AG04449 (cell line): Measurements from ENCODE around the gene KRTAP2-4.
"Not testable (repeated sequence)": the region's sequence is repeated elsewhere in the genome, so short reads cannot be mapped to it uniquely, and the experiment has no call there.

Experiments used
- CTCF ChIA-PET: fragments of 350-600 bp; formaldehyde crosslinking; extraction: SDS; loops from one replicate; lab custom pipeline; 2021; ENCODE audit warnings: antibody characterized with exemption; lab: Yijun Ruan, JAX
- POLR2A ChIA-PET: fragments of 400-600, 350-600 bp; formaldehyde crosslinking; extraction: SDS; loops from one replicate; lab custom pipeline; 2020; ENCODE audit warnings: antibody characterized with exemption, inconsistent platforms; lab: Yijun Ruan, JAX
- DNase-seq: peaks from one replicate; pipeline ENCODE4 v3.0.0-alpha.2; 2010; ENCODE audit warnings: low read depth, low spot score
- H3K4me3 ChIP-seq: 2 replicates; pipeline ENCODE4 v1.5.1; 2011; ENCODE audit warnings: low read depth, mild to moderate bottlenecking, control low read depth, low read length
- CTCF ChIP-seq: IDR thresholded peaks from one replicate; pipeline ENCODE4 v1.5.1; 2011; ENCODE audit warnings: mild to moderate bottlenecking, moderate library complexity, low read length, control low read depth, inconsistent platforms; ENCODE audit not compliant: insufficient read depth; ENCODE audit errors: missing control alignments

Gene KRTAP2-4

GRCh38 chr17:41057547-41057946 lies 8.1 kb downstream of the KRTAP2-4 start:
- DNase-seq: no peak
- ChIA-PET POLR2A (interaction anchor here (1.0 kb wide), 1 partner anchor 9 kb away, joined by 3 read pairs; no protein-coding TSS in a partner anchor), CTCF (interaction anchor here (1.0 to 2.5 kb wide), 3 partner anchors 9 to 491 kb away, joined by 3 to 10 read pairs (median 5); no protein-coding TSS in a partner anchor)
- TF ChIP-seq CTCF: no peak
- H3K4me3 ChIP-seq: no peak overlapping the region

GRCh38 chr17:41055130-41055529 lies 10.5 kb downstream of the KRTAP2-4 start, which contains the start of gene KRTAP2-2:
TSS of gene KRTAP2-2 (minus strand) at chr17:41055230. CDS start at chr17:41055211, 19 bp downstream.
- CTCF ChIA-PET: interaction anchor here (1.5 kb wide), 1 partner anchor 494 kb away, joined by 7 read pairs; no protein-coding TSS in a partner anchor
- DNase-seq, POLR2A ChIA-PET, H3K4me3 ChIP-seq: not testable (repeated sequence)

GRCh38 chr17:41054556-41054955 lies 11.1 kb downstream of the KRTAP2-4 start:
- CTCF ChIA-PET: not testable (repeated sequence)

GRCh38 chr17:41054025-41054424 lies 11.7 kb downstream of the KRTAP2-4 start:
- no peak for TF ChIP-seq CTCF
- H3K4me3 ChIP-seq: no peak overlapping the region
- no peak for DNase-seq
- ChIA-PET POLR2A (no interaction called here), CTCF (interaction anchor here (1.1 to 1.4 kb wide), 2 partner anchors 268 to 595 kb away, joined by 3 to 4 read pairs; no protein-coding TSS in a partner anchor)

More at GRCh38 chr17:41054556-41054955, 11.1 kb downstream of the KRTAP2-4 start:
- POLR2A ChIA-PET, H3K4me3 ChIP-seq, DNase-seq: not testable (repeated sequence)

- ChIA-PET POLR2A (no interaction called here), CTCF (interaction anchor here (0.6 to 1.4 kb wide), 2 partner anchors 270 to 338 kb away, joined by 3 to 4 read pairs; no protein-coding TSS in a partner anchor)
- DNase-seq: no peak
- no peak overlapping the region for H3K4me3 ChIP-seq
- no peak for TF ChIP-seq CTCF
Observed at GRCh38 chr17:41052566-41052965, 13.1 kb downstream of the KRTAP2-4 start.

- POLR2A ChIA-PET: interaction anchor here (1.0 to 2.1 kb wide), 3 partner anchors 10 to 193 kb away, joined by 4 to 31 read pairs (median 4); partner anchors contain the start of gene KRTAP2-3
- TF ChIP-seq CTCF: no peak
- CTCF ChIA-PET: interaction anchor here (1.0 to 1.9 kb wide), 3 partner anchors 9 to 614 kb away, joined by 3 to 10 read pairs (median 3); no protein-coding TSS in a partner anchor
- no peak for DNase-seq
- H3K4me3 ChIP-seq: no peak overlapping the region
Observed at GRCh38 chr17:41049110-41049509, 16.6 kb downstream of the KRTAP2-4 start.

GRCh38 chr17:41048441-41048840 lies 17.2 kb downstream of the KRTAP2-4 start:
- TF ChIP-seq CTCF: no peak
- CTCF ChIA-PET: interaction anchor here (0.7 to 1.9 kb wide), 6 partner anchors 10 to 615 kb away, joined by 3 to 10 read pairs (median 3); no protein-coding TSS in a partner anchor
- no peak for DNase-seq

GRCh38 chr17:41046735-41047465 lies 18.8 kb downstream of the KRTAP2-4 start, which contains the start of gene KRTAP2-1:
TSS of gene KRTAP2-1 (minus strand) at chr17:41047316. CDS start at chr17:41047267, 49 bp downstream.
- CTCF ChIA-PET: interaction anchor here (1.0 to 1.6 kb wide), 4 partner anchors 12 to 281 kb away, joined by 3 to 10 read pairs (median 3); partner anchors contain the start of gene KRTAP2-3
- H3K4me3 ChIP-seq, POLR2A ChIA-PET, DNase-seq: not testable (repeated sequence)

More at GRCh38 chr17:41048441-41048840, 17.2 kb downstream of the KRTAP2-4 start:
- H3K4me3 ChIP-seq: no peak overlapping the region
- POLR2A ChIA-PET: interaction anchor here (0.6 to 2.1 kb wide), 9 partner anchors 9 to 332 kb away, joined by 3 to 31 read pairs (median 4); partner anchors contain the start of gene KRTAP2-3
